ENCODE results near the gene MAGI3.

MAGI3 gene

GRCh38 chr1:113533061-113533460 is 142.7 kb downstream of the MAGI3 start:
- Histone ChIP-seq H3K9me3 (ENCODE audit: low read length) (no peaks in the 10 kb centered on the region), H3K27me3 (ENCODE audit: control insufficient read depth in 1 of 2, insufficient read depth in 2 of 2, low read length in 2 of 2) (no peaks in the 10 kb centered on the region), H3K36me3 (ENCODE audit: insufficient read depth, low read length) (no peaks in the 10 kb centered on the region), H3K4me1 (ENCODE audit: insufficient read depth, low read length) (peaks cover 8% of the 10 kb centered on the region), H3K9ac (ENCODE audit: low read length) (no peak overlapping the region), H3K4me3 (ENCODE audit: low read depth in 1 of 2, low read length in 2 of 2) (no peak overlapping the region), H3K27ac (ENCODE audit: low read depth, low read length) (no peak overlapping the region)

DNA sequence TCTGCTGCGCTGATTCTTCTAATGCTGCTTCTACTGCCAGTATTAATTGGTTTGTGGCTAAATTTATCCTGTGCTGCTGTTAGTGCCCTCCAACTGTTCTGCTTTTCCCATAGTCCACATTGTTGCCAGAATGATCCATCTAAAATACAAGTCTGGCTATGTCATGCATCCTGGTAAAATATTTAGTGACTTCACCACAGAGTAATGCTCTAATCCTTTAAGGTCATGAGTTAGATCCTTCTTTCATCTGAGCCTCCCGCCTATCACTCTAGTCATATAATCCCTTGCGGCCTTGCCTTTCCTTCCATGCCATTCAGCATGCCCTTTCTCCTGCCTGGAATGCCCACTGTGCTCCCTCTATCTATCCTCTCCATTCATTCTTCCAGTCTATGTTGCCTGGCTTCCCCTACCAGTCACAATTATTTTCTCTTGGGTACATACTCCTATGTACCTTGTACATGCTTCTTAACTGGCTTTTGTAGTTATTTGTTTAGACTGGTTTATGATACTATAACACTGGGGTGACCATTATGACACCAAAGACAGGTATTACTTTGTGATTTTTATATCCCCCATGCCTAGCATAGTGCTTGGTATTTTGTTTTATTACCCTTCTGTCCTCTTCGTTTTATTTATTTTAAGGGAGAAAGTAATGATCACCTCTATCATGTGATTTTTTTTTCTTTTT is 144.0 kb downstream of the MAGI3 start:
- Histone ChIP-seq H3K9me3 (ENCODE audit: low read length) (no peaks in the 10 kb centered on the region), H3K27ac (ENCODE audit: low read depth, low read length) (no peak overlapping the region), H3K27me3 (ENCODE audit: control insufficient read depth in 1 of 2, insufficient read depth in 2 of 2, low read length in 2 of 2) (no peaks in the 10 kb centered on the region), H3K4me3 (ENCODE audit: low read depth in 1 of 2, low read length in 2 of 2) (no peak overlapping the region), H3K9ac (ENCODE audit: low read length) (no peak overlapping the region), H3K36me3 (ENCODE audit: insufficient read depth, low read length) (no peaks in the 10 kb centered on the region), H3K4me1 (ENCODE audit: insufficient read depth, low read length) (peaks cover 8% of the 10 kb centered on the region)

- no peak overlapping the region for H3K4me3 ChIP-seq (ENCODE audit: low read depth in 1 of 2, low read length in 2 of 2)
- no peaks in the 10 kb centered on the region for H3K9me3 ChIP-seq (ENCODE audit: low read length)
- H3K36me3 ChIP-seq (ENCODE audit: insufficient read depth, low read length), result no peaks in the 10 kb centered on the region
- no peaks in the 10 kb centered on the region for H3K27me3 ChIP-seq (ENCODE audit: control insufficient read depth in 1 of 2, insufficient read depth in 2 of 2, low read length in 2 of 2)
- peaks cover 8% of the 10 kb centered on the region for H3K4me1 ChIP-seq (ENCODE audit: insufficient read depth, low read length)
- H3K9ac ChIP-seq (ENCODE audit: low read length), result no peak overlapping the region
- no peak overlapping the region for H3K27ac ChIP-seq (ENCODE audit: low read depth, low read length)
Observed at GRCh38 chr1:113534875-113535274, 144.6 kb downstream of the MAGI3 start.

- H3K27me3 ChIP-seq (ENCODE audit: control insufficient read depth in 1 of 2, insufficient read depth in 2 of 2, low read length in 2 of 2), result no peaks in the 10 kb centered on the region
- H3K9me3 ChIP-seq (ENCODE audit: low read length), result no peaks in the 10 kb centered on the region
- peaks cover 8% of the 10 kb centered on the region for H3K4me1 ChIP-seq (ENCODE audit: insufficient read depth, low read length)
- no peak overlapping the region for H3K27ac ChIP-seq (ENCODE audit: low read depth, low read length)
- no peak overlapping the region for H3K4me3 ChIP-seq (ENCODE audit: low read depth in 1 of 2, low read length in 2 of 2)
- H3K9ac ChIP-seq (ENCODE audit: low read length), result no peak overlapping the region
- H3K36me3 ChIP-seq (ENCODE audit: insufficient read depth, low read length), result no peaks in the 10 kb centered on the region
Observed at GRCh38 chr1:113536182-113536780, 146.0 kb downstream of the MAGI3 start.

DNA sequence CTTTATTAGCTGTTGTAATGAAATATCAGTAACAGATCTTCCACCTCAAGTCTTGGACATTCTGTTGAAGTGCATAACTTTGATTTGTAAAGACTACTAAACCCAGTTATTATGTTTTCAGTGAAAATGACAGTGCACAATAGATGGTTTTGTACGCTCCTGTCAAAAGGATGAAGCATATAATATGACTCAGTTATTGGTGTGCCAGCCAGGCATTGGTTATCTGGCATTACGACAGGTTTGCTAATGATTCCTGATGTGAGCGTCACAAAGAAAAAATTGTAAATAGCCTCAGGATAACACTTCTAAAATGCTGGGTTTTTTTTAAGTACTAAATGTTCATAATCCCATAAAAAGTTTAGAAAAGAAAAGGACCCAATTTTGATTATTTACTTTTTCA is 147.9 kb downstream of the MAGI3 start:
- H3K27ac ChIP-seq (ENCODE audit: low read depth, low read length), result no peak overlapping the region
- H3K9ac ChIP-seq (ENCODE audit: low read length), result no peak overlapping the region
- no peaks in the 10 kb centered on the region for H3K36me3 ChIP-seq (ENCODE audit: insufficient read depth, low read length)
- H3K4me3 ChIP-seq (ENCODE audit: low read depth in 1 of 2, low read length in 2 of 2), result no peak overlapping the region
- peaks cover 8% of the 10 kb centered on the region for H3K4me1 ChIP-seq (ENCODE audit: insufficient read depth, low read length)
- H3K9me3 ChIP-seq (ENCODE audit: low read length), result no peaks in the 10 kb centered on the region
- no peaks in the 10 kb centered on the region for H3K27me3 ChIP-seq (ENCODE audit: control insufficient read depth in 1 of 2, insufficient read depth in 2 of 2, low read length in 2 of 2)

- no peaks in the 10 kb centered on the region for H3K27me3 ChIP-seq (ENCODE audit: control insufficient read depth in 1 of 2, insufficient read depth in 2 of 2, low read length in 2 of 2)
- no peak overlapping the region for H3K9ac ChIP-seq (ENCODE audit: low read length)
- H3K4me3 ChIP-seq (ENCODE audit: low read depth in 1 of 2, low read length in 2 of 2), result no peak overlapping the region
- H3K27ac ChIP-seq (ENCODE audit: low read depth, low read length), result no peak overlapping the region
- H3K4me1 ChIP-seq (ENCODE audit: insufficient read depth, low read length), result no peaks in the 10 kb centered on the region
- H3K9me3 ChIP-seq (ENCODE audit: low read length), result no peaks in the 10 kb centered on the region
- H3K36me3 ChIP-seq (ENCODE audit: insufficient read depth, low read length), result no peaks in the 10 kb centered on the region
Observed at GRCh38 chr1:113540335-113540734, 150.0 kb downstream of the MAGI3 start.

DNA sequence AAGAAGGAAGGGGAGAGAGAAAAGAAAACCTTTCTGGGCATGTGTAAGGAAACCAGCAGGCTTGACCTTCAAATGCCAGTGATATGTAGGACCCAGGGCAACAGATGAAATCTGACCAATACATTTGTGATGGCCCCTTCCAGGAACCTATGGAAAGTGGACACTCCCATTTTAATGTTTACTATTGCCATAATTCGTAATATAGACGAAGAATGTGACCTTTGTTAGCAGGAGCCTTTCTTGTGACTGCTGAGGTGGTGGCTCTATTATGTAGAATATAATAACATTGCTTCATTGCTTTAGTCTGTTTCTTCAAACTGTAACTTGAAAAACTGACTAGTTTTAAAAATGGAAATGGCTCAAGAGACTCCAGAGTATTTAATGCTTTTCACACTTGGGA is 150.8 kb downstream of the MAGI3 start:
- no peaks in the 10 kb centered on the region for H3K36me3 ChIP-seq (ENCODE audit: insufficient read depth, low read length)
- H3K27ac ChIP-seq (ENCODE audit: low read depth, low read length), result no peak overlapping the region
- no peak overlapping the region for H3K9ac ChIP-seq (ENCODE audit: low read length)
- no peaks in the 10 kb centered on the region for H3K4me1 ChIP-seq (ENCODE audit: insufficient read depth, low read length)
- H3K4me3 ChIP-seq (ENCODE audit: low read depth in 1 of 2, low read length in 2 of 2), result no peak overlapping the region
- no peaks in the 10 kb centered on the region for H3K9me3 ChIP-seq (ENCODE audit: low read length)
- no peaks in the 10 kb centered on the region for H3K27me3 ChIP-seq (ENCODE audit: control insufficient read depth in 1 of 2, insufficient read depth in 2 of 2, low read length in 2 of 2)

GRCh38 chr1:113542221-113542701 is 151.9 kb downstream of the MAGI3 start:
- no peaks in the 10 kb centered on the region for H3K27me3 ChIP-seq (ENCODE audit: control insufficient read depth in 1 of 2, insufficient read depth in 2 of 2, low read length in 2 of 2)

DNA sequence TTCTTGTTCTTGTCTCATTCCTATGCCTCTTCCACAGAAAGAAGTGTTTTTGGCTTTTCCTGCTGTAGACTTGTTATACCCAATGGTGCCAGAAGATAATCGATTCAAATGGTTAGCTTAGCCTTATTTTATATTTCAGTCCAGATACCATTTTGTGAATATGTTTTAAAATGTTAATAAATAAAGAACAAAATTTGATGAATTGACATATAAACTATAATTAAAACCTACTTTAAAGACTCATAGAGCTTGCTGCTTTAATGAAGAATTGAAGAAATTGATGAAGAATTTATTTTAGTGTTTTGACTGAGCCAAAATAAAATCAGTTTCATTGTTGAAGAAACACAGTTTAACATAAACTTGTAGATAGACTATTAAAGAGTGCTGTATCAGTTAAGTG is 152.8 kb downstream of the MAGI3 start:
- no peaks in the 10 kb centered on the region for H3K4me1 ChIP-seq (ENCODE audit: insufficient read depth, low read length)
- H3K36me3 ChIP-seq (ENCODE audit: insufficient read depth, low read length), result no peaks in the 10 kb centered on the region
- no peaks in the 10 kb centered on the region for H3K9me3 ChIP-seq (ENCODE audit: low read length)
- no peak overlapping the region for H3K4me3 ChIP-seq (ENCODE audit: low read depth in 1 of 2, low read length in 2 of 2)
- no peak overlapping the region for H3K27ac ChIP-seq (ENCODE audit: low read depth, low read length)
- H3K27me3 ChIP-seq (ENCODE audit: control insufficient read depth in 1 of 2, insufficient read depth in 2 of 2, low read length in 2 of 2), result no peaks in the 10 kb centered on the region
- H3K9ac ChIP-seq (ENCODE audit: low read length), result no peak overlapping the region

More at GRCh38 chr1:113542221-113542701, 151.9 kb downstream of the MAGI3 start:
- H3K27ac ChIP-seq (ENCODE audit: low read depth, low read length), result no peak overlapping the region
- no peaks in the 10 kb centered on the region for H3K9me3 ChIP-seq (ENCODE audit: low read length)
- no peak overlapping the region for H3K4me3 ChIP-seq (ENCODE audit: low read depth in 1 of 2, low read length in 2 of 2)
- H3K36me3 ChIP-seq (ENCODE audit: insufficient read depth, low read length), result no peaks in the 10 kb centered on the region
- H3K9ac ChIP-seq (ENCODE audit: low read length), result no peak overlapping the region
- no peaks in the 10 kb centered on the region for H3K4me1 ChIP-seq (ENCODE audit: insufficient read depth, low read length)

GRCh38 chr1:113545210-113545609 is 154.9 kb downstream of the MAGI3 start:
- Histone ChIP-seq H3K9me3 (ENCODE audit: low read length) (no peaks in the 10 kb centered on the region), H3K4me3 (ENCODE audit: low read depth in 1 of 2, low read length in 2 of 2) (no peak overlapping the region), H3K27me3 (ENCODE audit: control insufficient read depth in 1 of 2, insufficient read depth in 2 of 2, low read length in 2 of 2) (no peaks in the 10 kb centered on the region), H3K27ac (ENCODE audit: low read depth, low read length) (no peak overlapping the region), H3K9ac (ENCODE audit: low read length) (no peak overlapping the region), H3K4me1 (ENCODE audit: insufficient read depth, low read length) (no peaks in the 10 kb centered on the region), H3K36me3 (ENCODE audit: insufficient read depth, low read length) (no peaks in the 10 kb centered on the region)

GRCh38 chr1:113545626-113546025 is 155.3 kb downstream of the MAGI3 start:
- Histone ChIP-seq H3K4me3 (ENCODE audit: low read depth in 1 of 2, low read length in 2 of 2) (no peak overlapping the region), H3K36me3 (ENCODE audit: insufficient read depth, low read length) (no peaks in the 10 kb centered on the region), H3K9ac (ENCODE audit: low read length) (no peak overlapping the region)

DNA sequence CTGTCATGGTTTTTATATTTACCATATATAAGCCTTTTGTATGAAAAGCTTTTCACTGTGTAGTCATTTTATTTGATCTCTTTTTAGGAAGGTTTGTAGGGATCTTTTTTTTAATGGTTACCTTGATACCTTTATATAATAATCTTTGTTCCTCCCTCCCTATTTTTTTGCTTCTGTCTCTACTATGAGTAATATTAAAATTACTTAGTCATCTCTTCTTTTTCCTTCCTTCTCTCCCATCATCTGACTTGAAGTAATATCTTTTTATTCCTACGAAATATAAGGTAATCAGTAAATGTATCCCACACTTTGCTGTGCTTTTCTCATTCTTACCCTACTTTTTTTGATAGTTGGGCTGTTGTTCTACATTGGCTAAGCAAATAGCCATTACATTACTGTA is 161.4 kb downstream of the MAGI3 start:
- no peak overlapping the region for H3K4me3 ChIP-seq (ENCODE audit: low read depth in 1 of 2, low read length in 2 of 2)
- H3K27me3 ChIP-seq (ENCODE audit: control insufficient read depth in 1 of 2, insufficient read depth in 2 of 2, low read length in 2 of 2), result no peaks in the 10 kb centered on the region
- H3K9me3 ChIP-seq (ENCODE audit: low read length), result no peaks in the 10 kb centered on the region
- H3K4me1 ChIP-seq (ENCODE audit: insufficient read depth, low read length), result no peaks in the 10 kb centered on the region
- H3K9ac ChIP-seq (ENCODE audit: low read length), result no peak overlapping the region
- no peak overlapping the region for H3K27ac ChIP-seq (ENCODE audit: low read depth, low read length)
- peaks cover 8% of the 10 kb centered on the region for H3K36me3 ChIP-seq (ENCODE audit: insufficient read depth, low read length)

More at GRCh38 chr1:113545626-113546025, 155.3 kb downstream of the MAGI3 start:
- Histone ChIP-seq H3K27ac (ENCODE audit: low read depth, low read length) (no peak overlapping the region), H3K27me3 (ENCODE audit: control insufficient read depth in 1 of 2, insufficient read depth in 2 of 2, low read length in 2 of 2) (no peaks in the 10 kb centered on the region), H3K9me3 (ENCODE audit: low read length) (no peaks in the 10 kb centered on the region), H3K4me1 (ENCODE audit: insufficient read depth, low read length) (no peaks in the 10 kb centered on the region)
